ENCODE measurements around the gene CAPN10. TPM values are rescaled to one million over a fixed set of nuclear protein-coding genes. Genes with fewer than 3 reads are reported as not detected.

CAPN10 gene
- total RNA-seq, 4 donors from 2014 or later, result 6.8 to 12.2 (median 7.5) TPM

DNA sequence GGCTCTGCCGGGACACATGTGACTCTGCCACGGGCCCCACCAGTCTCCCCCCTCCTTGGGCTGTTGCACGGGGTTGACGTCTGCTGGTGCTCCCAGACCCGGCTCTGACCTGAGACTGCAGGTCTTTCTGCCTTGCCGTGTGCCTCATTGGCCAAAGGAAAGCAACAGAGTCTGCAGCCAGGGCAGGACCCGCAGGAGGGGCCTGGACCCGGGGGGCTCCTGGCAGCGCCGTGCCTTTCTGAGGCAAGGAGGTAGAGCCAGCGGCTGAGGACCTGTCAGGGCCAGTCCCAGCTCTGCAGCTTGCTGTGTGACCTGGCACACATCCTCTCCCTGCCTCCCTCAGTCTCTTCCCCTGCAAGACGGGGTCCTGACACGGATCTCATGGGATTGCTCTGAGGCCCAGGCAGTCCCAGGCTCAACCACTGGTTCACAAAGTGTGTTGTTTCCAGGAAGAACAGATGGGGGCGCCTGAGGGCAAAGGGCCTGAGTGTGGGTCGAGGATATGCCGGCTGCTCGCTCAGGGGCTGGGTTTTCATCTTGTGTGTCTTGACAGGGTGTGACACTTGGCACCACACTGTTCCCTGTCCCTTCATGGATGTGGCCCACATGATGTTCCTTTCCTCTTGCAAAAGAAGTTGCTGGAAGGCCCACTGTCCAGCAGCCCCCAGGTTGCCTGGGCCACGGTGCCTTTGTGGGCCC is 9.0 kb downstream of the CAPN10 start:
- ATAC-seq (peak in 1 of 2 donors; percentile 30), DNase-seq (peak in 1 of 2 donors; percentile 13)
- in situ Hi-C loops (cut with MboI; ENCODE audit: low sequenced_read_pairs in 4 of 4), result no loop called here
- no peaks in the 10 kb centered on the region for H3K27me3 ChIP-seq
- H3K4me1 ChIP-seq, result peaks cover 10 to 13% of the 10 kb centered on the region in 2 donors
- H3K9me3 ChIP-seq, result no peaks in the 10 kb centered on the region
- intact Hi-C loops (cut with DNase I; ENCODE audit: low total_unique reads), result no loop called here
- no peak overlapping the region for H3K4me3 ChIP-seq
- TF ChIP-seq, protein P1, sequence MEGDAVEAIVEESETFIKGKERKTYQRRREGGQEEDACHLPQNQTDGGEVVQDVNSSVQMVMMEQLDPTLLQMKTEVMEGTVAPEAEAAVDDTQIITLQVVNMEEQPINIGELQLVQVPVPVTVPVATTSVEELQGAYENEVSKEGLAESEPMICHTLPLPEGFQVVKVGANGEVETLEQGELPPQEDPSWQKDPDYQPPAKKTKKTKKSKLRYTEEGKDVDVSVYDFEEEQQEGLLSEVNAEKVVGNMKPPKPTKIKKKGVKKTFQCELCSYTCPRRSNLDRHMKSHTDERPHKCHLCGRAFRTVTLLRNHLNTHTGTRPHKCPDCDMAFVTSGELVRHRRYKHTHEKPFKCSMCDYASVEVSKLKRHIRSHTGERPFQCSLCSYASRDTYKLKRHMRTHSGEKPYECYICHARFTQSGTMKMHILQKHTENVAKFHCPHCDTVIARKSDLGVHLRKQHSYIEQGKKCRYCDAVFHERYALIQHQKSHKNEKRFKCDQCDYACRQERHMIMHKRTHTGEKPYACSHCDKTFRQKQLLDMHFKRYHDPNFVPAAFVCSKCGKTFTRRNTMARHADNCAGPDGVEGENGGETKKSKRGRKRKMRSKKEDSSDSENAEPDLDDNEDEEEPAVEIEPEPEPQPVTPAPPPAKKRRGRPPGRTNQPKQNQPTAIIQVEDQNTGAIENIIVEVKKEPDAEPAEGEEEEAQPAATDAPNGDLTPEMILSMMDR (IDR thresholded peaks at IDR 0.05 in 4 of 5, conservative IDR thresholded peaks at IDR 0.05 in 1 of 5), result peak in 1 of 5 experiments; percentile 27
- TF ChIP-seq POLR2A (IDR thresholded peaks at IDR 0.05), result no peak
- H3K27ac ChIP-seq, result no peak overlapping the region
- H3K36me3 ChIP-seq, result peaks cover 0 to 30% of the 10 kb centered on the region in 2 donors

GRCh38 chr2:240596080-240596460 is 9.5 kb downstream of the CAPN10 start:
- ATAC-seq (no peak), DNase-seq (no peak)
- in situ Hi-C loops (cut with MboI; ENCODE audit: low sequenced_read_pairs in 4 of 4), result no loop called here
- Histone ChIP-seq H3K27me3 (no peaks in the 10 kb centered on the region), H3K4me3 (no peak overlapping the region), H3K27ac (no peak overlapping the region), H3K9me3 (no peaks in the 10 kb centered on the region), H3K36me3 (peaks cover 0 to 26% of the 10 kb centered on the region in 2 donors), H3K4me1 (peaks cover 10 to 13% of the 10 kb centered on the region in 2 donors)
- no peak for TF ChIP-seq POLR2A (IDR thresholded peaks at IDR 0.05)
- TF ChIP-seq, protein P1 (IDR thresholded peaks at IDR 0.05 in 4 of 5, conservative IDR thresholded peaks at IDR 0.05 in 1 of 5), result no peak
- intact Hi-C loops (cut with DNase I; ENCODE audit: low total_unique reads), result no loop called here

DNA sequence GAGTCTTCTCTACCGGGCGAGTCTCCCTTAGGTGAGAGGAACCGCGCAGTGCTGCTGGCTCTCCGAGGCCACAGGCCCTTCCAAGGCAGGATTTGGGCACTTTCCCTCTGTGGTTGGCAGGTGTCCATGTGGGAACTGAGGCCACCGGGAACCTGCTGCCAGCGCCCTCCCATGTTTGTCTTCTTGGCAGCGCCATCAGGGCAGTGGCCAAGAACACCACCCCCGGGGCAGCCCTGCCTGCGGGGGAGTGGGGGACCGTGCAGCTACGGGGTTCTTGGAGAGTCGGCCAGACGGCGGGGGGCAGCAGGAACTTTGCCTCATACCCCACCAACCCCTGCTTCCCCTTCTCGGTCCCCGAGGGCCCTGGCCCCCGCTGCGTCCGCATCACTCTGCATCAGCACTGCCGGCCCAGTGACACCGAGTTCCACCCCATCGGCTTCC is 10.0 kb downstream of the CAPN10 start:
- peak in 1 of 2 donors; percentile 26 for DNase-seq
- ATAC-seq, result peak in 1 of 2 donors; percentile 21
- H3K4me3 ChIP-seq, result no peak overlapping the region
- TF ChIP-seq POLR2A (IDR thresholded peaks at IDR 0.05), result no peak
- TF ChIP-seq, protein P1 (IDR thresholded peaks at IDR 0.05 in 4 of 5, conservative IDR thresholded peaks at IDR 0.05 in 1 of 5), result no peak
- intact Hi-C loops (cut with DNase I; ENCODE audit: low total_unique reads), result no loop called here
- peaks cover 10 to 13% of the 10 kb centered on the region in 2 donors for H3K4me1 ChIP-seq
- H3K9me3 ChIP-seq, result no peaks in the 10 kb centered on the region
- peaks cover 0 to 26% of the 10 kb centered on the region in 2 donors for H3K36me3 ChIP-seq
- no peaks in the 10 kb centered on the region for H3K27me3 ChIP-seq
- in situ Hi-C loops (cut with MboI; ENCODE audit: low sequenced_read_pairs in 4 of 4), result no loop called here
- H3K27ac ChIP-seq, result no peak overlapping the region

GRCh38 chr2:240597054-240597418 is 10.5 kb downstream of the CAPN10 start:
- in situ Hi-C loops (cut with MboI; ENCODE audit: low sequenced_read_pairs in 4 of 4), result no loop called here
- no peak for TF ChIP-seq POLR2A (IDR thresholded peaks at IDR 0.05)
- TF ChIP-seq, protein P1 (IDR thresholded peaks at IDR 0.05 in 4 of 5, conservative IDR thresholded peaks at IDR 0.05 in 1 of 5), result no peak
- intact Hi-C loops (cut with DNase I; ENCODE audit: low total_unique reads), result no loop called here
- H3K9me3 ChIP-seq, result no peaks in the 10 kb centered on the region
- peaks cover 10 to 13% of the 10 kb centered on the region in 2 donors for H3K4me1 ChIP-seq
- H3K4me3 ChIP-seq, result no peak overlapping the region
- ATAC-seq (no peak), DNase-seq (peak in 1 of 2 donors; percentile 8)
- H3K27ac ChIP-seq, result no peak overlapping the region
- no peaks in the 10 kb centered on the region for H3K27me3 ChIP-seq
- H3K36me3 ChIP-seq, result peaks cover 0 to 24% of the 10 kb centered on the region in 2 donors
